22Rv1 (cell line): ENCODE results near the gene CDKN2AIP.

Experiments
- CTCF ChIP-seq: fragments of 450-650 bp; IDR thresholded peaks from 2 replicates; pipeline ENCODE4 v1.5.1; 2017; ENCODE audit warnings: mild to moderate bottlenecking
- ZFX ChIP-seq: fragments of 450-650 bp; IDR thresholded peaks from 2 replicates; pipeline ENCODE4 v1.6.1; 2017; ENCODE audit warnings: antibody characterized with exemption, borderline replicate concordance

DNA sequence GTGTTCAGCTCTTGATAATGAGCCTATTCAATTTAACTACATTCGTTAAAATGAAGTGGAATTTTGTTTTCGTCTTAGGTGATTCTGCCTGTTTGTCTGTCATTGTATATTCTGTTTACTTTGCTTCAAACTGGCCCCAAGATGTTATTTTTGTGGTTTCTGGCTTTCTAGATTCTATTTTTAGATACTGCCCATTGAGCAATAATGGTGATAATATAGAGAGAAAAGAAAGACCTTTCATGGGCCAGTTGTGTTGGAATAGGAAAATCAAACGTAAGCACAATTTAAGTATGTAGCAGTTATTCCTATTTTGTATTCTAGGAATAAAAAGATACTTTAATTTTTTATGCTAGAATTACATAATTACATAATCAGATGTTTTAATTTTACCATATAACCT lies 4.0 kb downstream of the CDKN2AIP start:
- no peak for TF ChIP-seq CTCF
- TF ChIP-seq ZFX, result no peak
